HG02840 (cell line): Measurements from ENCODE around the gene PRKN.

ENCODE experiments used
- ATAC-seq: cut with Tn5 transposase; IDR thresholded peaks from one replicate; pipeline ENCODE4 v1.9.1; 2021; ENCODE audit warnings: mild to moderate bottlenecking, moderate library complexity, moderate number of reproducible peaks; ENCODE audit not compliant: unreplicated experiment, low FRiP score

Gene PRKN

DNA sequence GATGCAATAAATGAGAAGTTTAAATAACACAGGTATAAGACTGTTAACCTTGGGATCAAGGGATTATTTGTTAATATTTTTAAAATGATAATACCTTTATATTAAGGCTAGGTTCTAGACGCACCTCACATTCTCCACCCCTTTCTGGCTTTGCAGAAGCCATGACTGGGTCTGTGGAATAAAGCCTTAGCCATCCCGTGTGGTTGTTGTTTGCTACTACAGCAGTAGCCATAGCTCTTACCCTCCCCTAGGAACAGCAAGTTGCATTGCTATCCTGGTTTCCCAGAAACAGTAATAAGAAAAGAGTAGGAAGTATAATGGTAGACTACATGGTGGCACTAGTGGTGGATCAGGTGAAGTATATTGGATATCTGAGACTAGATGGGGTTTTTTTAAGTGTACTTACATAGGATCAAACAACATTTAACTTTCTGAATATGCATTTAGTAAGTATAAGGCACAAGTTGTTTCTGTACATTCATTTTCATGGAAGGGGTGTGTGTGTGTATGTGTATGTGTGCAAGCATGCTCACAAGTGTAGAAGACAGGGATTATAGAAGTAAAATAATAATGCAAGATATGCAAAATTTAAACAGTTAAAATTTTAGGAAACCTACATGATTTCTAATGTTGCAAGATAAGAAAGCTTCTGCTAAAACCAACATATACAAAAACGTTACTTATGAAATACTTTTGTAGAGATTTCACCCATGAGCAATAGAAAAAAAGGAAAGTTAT lies 384.2 kb downstream of the PRKN start:
- ATAC-seq = no peak

DNA sequence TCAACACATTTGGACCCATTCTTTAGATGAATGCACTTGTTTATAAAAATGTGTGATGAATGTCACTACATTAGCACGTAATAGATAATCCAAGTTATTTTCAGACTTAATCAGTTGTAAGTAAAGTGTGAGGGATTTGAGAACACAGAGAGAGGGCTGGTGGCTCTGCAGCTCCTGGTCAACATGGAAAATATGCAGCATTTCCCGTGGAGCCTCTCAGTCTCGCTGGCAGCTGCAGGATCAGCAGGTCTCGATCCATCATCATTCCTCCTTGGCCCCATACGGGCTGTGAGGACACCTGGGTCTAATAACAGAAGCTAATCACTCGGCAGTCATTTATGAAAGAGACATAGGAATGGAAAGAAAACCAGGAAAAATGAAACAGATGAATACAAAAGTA lies 390.2 kb downstream of the PRKN start:
- ATAC-seq = no peak

DNA sequence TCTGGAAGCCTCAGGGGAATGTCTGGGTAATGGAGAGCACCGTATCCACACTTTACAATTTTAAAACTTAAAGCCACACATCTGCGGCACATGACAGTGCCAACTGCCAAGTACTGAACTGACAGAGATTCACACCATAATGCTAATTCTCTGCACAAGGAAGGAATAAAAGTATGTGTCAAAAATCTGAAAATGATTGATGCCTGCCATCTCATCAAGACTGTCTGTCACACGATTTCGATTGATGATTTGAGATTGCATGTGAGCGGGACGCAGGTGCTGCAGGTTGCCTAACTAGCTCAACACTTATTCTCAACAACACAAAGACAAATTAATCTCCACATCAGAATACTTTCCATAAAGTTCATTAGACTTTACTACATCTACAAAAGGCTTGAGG lies 391.2 kb downstream of the PRKN start:
- no peak for ATAC-seq

DNA sequence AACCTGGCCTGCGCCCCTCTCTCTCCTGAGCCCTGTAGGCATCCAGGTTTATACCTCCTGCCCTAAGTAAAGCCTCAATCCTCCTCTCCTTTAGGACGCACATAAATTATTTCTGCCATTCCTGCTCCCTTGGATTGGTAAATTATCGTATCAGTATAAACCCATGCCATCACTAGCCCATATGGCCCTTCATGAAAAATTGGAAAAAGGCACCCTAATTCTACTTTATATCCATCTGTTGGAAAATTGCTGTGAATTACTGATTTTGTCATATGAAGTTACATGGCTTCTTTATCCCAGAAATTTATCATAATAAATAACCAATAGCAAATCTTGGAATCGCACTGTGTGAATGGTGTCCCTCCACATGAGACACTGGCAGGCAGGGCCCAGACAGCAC lies 395.2 kb downstream of the PRKN start:
- no peak for ATAC-seq

DNA sequence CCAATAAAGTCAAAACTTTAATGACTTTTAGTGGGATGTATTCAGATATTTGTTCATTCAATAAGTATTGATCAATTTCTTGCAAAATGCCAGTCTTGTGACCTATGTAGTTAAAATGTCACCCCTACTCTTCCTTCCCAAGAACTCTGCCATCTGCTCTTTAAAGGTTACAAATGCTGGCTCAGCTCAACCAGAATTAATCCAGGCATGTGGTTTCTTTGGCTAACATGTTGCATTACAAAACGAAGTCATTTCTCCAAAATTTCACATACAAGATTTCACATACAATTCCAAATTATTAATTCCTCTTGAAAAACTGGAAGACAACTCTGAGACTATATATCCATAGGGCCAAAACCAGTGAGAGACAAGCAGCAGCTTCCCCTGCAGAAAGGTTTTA lies 395.7 kb downstream of the PRKN start:
- ATAC-seq = no peak

DNA sequence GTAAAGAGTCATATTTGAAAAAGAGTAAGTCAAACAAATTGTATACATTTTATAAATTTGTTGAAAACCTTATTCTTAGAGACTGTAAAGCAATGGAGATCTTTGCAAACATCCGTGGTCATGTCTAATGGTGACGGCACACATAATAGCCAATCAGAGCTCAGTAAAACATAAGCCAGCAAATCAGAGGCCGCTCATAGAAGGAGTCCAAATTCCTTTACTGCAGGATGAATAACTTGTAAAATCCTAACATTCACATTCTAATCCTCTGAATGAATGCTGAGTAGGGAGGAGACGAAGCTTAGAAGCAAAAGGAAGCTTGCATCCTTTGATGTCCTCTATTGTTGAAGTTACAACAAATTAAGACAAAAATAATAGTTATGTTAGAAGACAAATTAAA lies 401.7 kb downstream of the PRKN start:
- ATAC-seq = no peak

DNA sequence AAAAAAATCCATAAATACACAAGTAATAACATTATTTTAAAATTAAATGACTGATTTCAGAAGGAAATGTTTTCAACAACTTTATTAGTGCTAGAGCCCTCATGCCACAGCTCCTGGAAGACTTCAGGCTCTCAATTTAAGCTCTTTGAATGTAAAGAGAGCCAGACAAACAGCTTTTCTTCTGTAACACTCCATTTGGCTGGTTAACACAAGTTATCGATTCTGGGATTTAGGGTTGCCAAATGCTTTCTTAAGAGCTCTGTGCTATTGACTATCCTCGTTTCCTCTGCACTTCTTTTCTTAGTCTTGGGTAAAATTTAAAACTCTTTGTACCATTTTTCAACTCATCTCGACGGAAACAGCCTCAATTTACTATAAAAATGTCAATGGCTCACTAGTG lies 402.5 kb downstream of the PRKN start:
- no peak for ATAC-seq

DNA sequence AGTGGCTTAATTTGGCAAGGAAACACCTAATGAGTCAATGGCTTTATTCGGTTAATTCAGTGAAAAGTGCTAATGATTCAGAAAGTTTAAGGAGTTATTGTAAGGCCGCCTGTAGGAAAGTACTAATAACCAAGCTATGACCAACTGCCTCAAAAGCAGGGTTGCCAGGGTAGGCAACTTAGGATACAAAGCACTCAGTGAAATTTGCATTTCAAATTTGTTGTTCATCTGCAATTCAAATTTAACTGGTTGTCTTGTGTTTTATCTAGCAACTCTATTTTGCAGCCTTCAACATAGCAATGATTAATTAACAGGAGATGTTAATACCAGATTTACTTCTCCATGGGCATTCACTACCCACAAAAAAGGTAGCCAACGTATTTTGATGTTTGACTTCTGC lies 412.3 kb downstream of the PRKN start:
- ATAC-seq = no peak

DNA sequence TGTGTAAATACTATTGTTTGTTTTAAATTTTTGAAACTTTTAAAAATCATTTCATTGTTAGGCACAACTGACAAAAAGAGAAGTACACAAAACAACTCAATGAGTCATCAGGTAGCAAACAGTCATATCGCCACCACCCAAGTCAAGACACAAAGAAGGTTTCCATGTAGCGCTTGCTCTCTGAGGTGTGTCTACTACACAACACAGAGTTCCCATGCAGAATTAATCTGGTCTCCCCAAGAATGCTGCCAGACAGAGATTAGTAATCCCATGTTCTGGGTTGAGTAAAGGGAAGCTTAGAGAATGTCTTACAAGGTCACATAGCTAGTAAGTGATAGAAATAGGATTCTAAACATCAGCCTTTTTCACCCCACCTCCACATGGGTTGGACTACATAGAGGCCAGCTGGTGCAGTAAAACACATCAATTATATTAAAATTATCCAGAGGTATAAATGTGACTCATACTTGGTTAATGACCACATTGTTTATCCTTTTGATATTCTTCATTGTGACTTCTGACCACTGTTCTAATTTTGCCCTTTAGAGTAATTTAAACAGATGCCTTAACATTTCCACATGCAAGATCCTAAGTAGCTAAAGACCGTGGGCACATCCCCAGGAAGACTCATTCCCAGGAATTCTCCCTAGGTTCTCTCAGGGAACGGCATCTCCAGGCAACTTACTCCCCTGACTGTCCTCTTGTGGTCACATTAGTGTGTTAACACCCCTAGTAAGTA lies 413.5 kb downstream of the PRKN start:
- ATAC-seq = no peak

DNA sequence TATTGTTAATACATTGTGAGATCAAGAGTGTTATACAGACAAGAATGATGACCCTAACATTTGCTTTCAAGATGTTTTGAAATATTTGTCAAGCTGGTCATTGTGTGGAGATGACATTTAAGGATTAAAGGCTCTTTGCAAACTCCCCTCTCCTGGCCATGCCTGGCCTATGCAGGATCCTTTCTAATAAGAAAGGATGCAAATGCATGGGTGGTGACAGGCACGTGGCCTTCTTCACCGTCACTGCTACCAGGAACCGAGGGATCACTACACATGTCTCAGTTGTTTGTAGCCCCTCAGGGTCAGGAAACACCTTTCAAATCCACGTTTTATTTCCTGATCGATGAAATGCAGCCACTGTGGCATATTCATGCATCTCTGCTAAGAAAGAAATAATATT lies 419.7 kb downstream of the PRKN start:
- no peak for ATAC-seq

DNA sequence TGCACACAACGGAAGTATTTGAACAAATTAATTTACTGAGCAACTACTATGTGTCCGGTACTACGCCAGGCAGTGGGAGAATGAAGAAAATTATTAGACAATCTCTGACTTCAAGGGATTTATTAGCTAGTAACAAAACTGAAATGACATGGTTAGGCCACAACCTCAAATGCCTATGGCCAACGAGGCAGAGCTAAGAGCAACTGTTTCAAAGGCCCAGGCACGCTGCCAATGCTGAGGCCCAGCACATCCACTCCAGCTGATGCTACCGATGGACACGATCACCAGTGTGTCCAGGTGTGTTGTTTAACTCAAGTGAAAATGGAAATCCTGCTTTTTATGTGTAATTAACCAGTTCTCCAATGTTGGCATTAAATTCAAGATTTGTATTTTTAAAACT lies 420.9 kb downstream of the PRKN start:
- ATAC-seq = no peak

DNA sequence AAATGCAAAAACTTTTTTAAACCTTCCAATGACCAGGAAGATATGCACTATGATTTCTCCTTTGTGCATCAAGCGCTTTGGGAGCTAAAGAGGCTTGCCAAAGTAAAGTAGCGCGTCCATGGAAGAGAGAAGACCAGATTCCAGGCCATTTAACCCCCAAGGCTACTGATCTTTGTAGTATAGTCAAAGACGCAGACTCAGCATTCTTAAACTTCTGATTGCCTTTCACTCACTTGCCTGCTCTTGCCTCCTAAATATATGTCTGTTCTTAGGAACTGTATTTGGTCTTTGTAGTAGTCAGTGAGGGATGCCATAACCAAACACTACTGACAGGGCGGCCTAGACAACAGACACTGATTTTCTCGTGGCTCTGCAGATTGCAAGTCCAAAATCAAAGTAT lies 426.4 kb downstream of the PRKN start:
- no peak for ATAC-seq

DNA sequence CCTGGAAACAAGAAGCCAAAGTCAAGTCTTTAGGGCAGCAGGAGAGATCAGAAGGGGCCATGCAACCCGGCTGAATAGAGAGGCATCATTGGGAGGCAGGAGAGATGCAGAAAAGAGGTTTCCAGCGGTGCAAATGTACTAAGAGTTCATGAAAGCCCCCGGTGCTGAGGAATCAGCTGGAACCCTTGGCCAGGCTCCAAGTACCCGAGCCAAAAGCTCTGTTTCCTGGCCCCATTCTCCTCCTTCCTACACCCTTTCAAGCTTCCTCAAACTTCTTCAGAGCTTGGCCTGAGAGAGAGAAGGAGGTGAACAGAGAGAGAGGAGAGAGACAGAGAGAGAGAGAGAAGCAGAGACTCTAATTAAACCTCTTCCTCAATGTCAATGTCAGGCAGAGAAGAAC lies 433.5 kb downstream of the PRKN start:
- no peak for ATAC-seq

DNA sequence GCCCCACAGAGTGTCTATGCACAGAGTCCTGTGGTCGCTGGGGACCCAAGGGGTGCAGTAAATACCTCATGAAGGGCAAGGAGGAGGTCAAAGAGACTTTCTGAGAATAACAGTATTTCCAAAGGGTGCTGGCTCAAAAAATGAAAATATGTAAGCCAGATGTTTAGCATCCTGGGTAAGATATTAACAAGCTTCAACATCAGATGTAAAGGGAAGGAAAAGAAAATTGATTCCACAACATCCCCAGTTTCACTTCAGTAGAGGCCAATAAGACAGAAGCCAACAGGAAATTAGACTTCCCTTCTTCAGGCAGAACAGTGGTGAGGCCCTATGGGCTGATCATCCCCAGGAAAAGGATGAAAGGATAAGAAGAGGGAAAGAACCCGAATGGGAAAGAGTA lies 434.7 kb downstream of the PRKN start:
- no peak for ATAC-seq

DNA sequence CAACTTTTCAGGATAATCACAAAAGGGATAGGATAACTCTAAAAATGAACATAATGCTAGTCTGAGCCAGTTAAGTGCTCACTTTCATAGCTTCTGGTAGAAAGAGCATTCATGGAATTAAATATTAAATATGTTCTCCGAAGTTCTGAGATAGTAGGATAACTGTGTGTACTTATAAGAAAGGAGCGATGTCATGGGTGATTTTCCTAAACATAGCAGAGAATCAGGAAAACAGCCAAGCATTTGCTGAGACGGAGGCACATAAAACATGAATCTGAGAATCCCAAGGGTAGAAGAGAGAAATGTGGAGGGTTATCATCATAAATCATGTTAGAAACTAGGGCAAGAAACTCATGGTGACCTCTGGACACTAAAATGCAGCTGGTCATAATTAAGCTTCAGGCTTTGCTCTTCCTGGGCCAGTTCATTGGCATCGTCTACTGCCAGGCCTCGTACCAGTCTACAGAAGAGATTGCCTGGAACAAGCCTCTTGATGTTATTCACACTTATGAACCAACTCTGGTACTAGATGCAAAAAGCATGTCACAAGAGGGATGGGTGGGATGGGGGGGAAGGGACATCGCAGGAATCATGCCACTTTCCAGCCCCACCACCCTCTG lies 436.6 kb downstream of the PRKN start:
- ATAC-seq = no peak

DNA sequence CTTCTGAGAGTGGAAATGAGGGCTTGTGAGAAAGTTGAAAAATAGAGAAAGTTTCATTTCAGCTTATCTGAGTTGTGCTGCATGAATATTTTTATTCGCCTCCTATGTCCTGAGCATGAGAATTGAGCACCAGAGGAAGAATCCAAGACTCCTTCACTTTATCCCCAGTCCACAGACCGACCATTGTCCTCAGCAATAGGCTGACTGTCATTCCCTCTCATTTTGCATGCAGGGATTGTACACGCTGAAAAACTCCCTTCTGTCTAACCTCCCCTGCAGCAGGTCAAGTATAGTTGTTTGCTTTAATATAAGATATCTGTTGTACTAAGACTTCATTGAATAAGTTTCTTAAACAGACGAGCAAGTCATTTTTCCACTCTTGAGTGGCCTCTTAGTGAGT lies 437.6 kb downstream of the PRKN start:
- no peak for ATAC-seq

DNA sequence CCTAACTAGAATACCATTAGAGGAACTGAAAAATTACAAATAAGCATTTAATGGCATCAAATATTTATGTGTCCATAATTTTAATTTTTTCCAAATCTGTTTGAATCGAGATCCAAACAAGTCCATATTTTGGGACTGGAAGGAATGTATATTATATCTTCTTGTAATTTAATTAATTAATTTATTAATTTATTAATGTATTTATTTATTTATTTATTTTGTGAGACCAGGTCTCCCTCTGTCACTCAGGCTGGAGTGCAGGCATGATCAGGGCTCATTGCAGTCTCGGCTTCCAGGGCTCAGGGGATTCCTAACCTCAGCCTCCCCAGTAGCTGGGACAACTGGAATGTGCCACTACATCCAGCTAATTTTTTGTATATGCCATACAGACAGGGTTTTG lies 453.6 kb downstream of the PRKN start:
- ATAC-seq = no peak

DNA sequence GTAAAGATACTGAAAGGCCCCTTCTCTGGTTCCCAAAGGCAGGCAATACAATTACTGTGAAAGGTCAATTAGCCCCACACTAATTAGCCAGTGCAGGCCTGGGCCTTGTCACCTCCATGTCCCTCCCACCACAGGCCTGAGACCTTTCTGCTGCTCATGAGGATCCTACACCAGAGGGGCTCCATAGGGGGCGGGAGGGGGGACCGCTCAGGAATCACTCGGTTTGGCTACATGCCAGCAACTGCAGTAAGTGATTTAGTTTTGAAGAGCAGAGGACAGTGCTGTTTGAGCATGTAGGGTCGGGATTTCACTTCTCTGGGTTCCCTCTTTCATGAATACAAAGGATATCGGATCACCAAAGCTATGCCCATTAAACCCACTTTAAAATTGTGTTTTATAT lies 455.6 kb downstream of the PRKN start:
- ATAC-seq = no peak

DNA sequence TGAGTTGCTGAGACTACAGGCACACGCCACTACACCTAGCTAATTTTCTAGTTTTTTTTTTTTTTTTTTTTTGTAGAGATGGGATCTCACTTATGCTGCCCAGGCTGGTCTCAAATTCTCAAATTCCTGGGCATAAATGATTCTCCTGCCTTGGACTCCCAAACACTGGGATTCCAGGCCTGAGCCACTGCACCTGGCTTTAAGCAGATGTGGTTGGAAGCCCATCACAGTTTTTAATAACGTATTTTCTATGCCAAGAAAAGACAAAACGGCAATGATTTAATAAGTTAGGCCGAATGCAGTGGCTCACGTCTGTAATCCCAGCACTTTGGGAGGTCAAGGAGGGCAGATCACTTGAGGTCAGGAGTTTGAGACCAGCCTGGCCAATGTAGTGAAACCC lies 456.6 kb downstream of the PRKN start:
- no peak for ATAC-seq

DNA sequence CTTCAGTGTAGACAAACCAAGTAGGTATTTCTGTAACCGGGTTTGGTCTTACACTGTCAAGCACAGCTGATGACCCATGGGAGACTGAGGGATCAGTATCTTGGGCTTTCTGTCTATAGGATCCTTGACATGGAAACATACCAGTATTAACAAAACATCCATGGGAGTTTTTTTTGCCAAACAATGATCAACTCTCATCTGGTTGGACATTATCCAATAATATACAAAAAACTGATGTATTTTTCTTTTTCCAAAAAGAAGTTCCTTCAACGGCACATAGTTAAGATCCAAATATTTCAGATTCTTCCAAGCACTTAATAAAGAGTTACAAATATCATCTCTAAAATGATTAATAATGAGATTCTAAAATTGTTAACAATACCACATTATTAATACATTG lies 459.9 kb downstream of the PRKN start:
- ATAC-seq = no peak

DNA sequence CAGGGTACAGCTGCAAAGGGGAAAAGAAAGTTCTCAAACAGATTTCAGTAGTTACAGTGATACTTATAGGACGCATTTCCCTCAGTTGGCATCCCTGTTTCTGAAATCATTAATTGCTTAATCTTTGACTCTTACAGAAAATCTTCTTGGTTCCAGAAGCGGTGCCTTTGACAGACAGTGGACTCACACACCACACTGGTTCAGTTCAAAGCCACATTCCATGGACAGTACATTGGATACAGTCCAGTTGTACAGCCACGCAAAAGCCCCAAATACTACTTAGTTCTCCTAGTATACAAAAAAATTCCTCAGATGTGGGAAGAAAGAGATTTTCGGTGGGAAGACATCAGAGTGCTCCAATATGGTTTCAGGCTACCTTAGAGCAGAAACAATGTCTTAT lies 460.4 kb downstream of the PRKN start:
- no peak for ATAC-seq

DNA sequence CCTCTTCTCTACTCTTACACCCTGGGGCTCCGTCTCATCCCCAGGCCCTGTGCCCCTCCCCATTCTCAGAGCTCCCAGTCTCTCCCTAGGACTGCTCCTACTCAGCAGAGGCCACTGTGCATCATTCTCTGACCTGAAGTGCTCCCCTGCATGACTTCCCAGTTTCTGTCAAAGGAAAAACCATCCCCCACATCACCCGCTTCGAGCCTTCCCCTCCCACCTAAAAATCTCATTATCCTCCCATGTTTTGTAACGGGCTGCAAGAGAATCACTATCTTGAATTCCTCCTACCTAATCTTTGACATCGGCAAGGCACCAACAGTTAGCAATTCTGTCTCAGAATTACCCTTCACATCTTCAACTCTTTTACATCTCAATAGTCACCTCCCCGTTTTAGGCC lies 463.0 kb downstream of the PRKN start:
- ATAC-seq = no peak
